Stimulated activated CD4-positive, alpha-beta T cell treated with anti-CD3 and anti-CD28 coated beads, Interleukin-1b, Interleukin-23, amount 100 ng/mL, for 1 hour (primary cell): Measurements from ENCODE around the gene OPA1.
"Not testable (repeated sequence)": the region's sequence is repeated elsewhere in the genome, so short reads cannot be mapped to it uniquely, and the experiment has no call there.

ENCODE experiments used
- DNase-seq, 2 donors: peaks; one replicate each; pipeline ENCODE4 v3.0.0-alpha.2; 2020; ENCODE audit warnings: low read depth in 2 of 2

OPA1 gene

GRCh38 chr3:193589129-193589528 lies 3.9 kb upstream of the OPA1 start:
- no peak for DNase-seq

DNA sequence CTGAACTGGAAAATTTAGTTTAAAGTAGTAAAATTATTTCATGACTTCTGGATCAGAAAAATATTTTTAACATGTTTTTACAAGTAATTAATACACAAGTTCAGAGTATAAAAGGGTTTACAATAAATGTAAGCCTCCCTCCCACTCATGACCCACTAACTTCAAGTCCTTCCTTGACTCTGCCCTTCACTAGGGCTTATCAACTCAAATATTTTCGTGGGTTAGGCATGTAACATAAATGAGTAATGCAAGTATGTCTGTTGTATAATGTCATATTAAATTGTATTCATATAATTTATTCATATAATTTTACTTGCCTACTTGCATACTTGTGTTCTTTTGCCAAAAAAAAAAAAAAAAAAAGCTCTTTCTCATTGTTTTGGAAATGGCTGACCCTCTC lies 3.4 kb upstream of the OPA1 start:
- no peak for DNase-seq

DNA sequence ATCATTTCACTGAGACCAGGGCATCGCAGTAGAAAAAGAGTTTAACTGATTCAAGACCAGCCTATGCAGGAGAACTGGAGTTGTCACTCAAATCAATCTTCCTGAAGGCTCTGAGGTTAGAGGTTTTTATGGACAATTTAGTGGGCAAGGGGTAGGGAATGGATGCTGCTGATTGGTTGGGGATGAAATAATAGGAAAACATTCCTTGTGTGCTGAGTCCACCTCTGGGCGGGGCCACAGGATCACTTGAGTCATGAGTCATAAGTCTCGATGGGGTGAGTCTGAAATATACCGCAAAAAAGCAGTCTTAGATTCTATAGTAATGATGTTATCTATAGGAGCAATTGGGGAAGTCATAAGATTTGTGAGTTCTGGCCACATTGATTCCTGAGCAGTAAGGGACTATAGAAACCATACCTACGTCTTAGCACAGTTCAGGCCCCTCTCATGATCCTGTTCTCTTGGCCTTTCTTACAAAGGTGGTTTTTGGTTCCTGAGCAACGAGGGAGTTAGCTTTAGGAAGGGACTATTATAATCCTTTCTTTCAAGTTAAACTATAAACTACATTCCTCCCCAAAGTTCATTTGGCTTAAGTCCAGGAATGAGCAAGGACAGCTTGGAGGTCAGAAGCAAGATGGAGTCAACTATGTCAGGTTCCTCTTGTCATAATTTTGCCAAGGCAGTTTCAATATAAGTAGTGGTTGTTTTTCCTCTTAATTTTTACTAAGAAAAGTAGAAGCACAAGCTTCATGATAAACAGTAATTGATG lies 2.7 kb upstream of the OPA1 start:
- no peak for DNase-seq

GRCh38 chr3:193593668-193594030 lies 641 bp downstream of the OPA1 start:
- no peak for DNase-seq

GRCh38 chr3:193594946-193595689 lies 2.1 kb downstream of the OPA1 start:
- no peak for DNase-seq

- no peak for DNase-seq
Observed at GRCh38 chr3:193595939-193596487, 3.0 kb downstream of the OPA1 start.

GRCh38 chr3:193598202-193598601 lies 5.2 kb downstream of the OPA1 start:
- no peak for DNase-seq

DNA sequence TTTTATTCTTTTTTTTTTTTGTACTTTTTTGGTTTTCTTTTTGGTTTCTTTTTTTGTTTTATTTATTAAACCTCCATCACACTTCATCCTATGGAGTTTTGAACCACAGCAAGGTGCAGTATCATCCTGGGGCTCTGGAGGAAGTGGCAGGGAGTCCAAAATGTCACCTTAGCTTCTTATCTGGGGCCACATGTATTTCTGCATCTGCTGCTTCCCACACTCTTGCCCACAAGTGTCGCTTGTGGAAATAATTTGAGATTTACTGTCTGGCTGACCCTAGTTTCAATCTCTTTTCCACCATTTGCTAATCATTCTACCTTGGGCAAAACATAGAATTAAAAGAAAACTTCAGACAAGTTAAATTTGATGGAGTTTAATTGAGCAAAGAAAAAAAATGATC lies 6.4 kb downstream of the OPA1 start:
- DNase-seq = no peak

DNA sequence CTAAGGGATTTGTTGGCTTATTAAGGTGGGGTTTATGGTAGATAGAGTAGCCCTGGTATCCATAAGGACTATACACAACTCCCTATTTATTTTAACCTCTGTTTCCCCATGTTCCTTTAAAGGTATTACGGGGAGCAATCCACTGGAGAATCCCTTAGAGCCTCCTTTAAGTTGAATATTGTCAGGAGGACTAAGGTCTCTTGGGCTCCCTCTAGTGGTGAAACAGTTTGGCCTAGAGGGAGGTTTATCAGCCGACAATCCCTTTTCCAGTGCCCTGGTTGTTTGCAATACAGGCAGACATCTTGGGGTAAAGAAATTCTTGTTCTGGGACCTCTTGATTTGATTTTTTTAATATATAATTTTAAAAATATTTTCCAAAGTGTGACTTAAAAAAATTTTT lies 12.9 kb downstream of the OPA1 start:
- DNase-seq = peak; percentile 10 to 26

DNA sequence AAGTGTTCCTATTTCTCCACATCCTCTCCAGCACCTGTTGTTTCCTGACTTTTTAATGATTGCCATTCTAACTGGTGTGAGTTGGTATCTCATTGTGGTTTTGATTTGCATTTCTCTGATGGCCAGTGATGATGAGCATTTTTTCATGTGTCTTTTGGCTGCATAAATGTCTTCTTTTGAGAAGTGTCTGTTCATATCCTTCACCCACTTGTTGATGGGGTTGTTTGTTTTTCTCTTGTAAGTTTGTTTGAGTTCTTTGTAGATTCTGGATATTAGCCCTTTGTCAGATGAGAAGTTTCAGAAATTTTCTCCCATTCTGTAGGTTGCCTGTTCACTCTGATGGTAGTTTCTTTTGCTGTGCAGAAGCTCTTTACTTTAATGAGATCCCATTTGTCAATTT lies 13.9 kb downstream of the OPA1 start:
- DNase-seq = not testable (repeated sequence)

GRCh38 chr3:193610516-193610915 lies 17.5 kb downstream of the OPA1 start:
- not testable (repeated sequence) for DNase-seq

GRCh38 chr3:193614430-193614829 lies 21.4 kb downstream of the OPA1 start:
- no peak for DNase-seq

- no peak for DNase-seq
Observed at GRCh38 chr3:193617628-193618027, 24.6 kb downstream of the OPA1 start.

- DNase-seq = no peak
Observed at GRCh38 chr3:193620057-193620456, 27.0 kb downstream of the OPA1 start.

- DNase-seq = no peak
Observed at GRCh38 chr3:193620650-193621049, 27.6 kb downstream of the OPA1 start.

DNA sequence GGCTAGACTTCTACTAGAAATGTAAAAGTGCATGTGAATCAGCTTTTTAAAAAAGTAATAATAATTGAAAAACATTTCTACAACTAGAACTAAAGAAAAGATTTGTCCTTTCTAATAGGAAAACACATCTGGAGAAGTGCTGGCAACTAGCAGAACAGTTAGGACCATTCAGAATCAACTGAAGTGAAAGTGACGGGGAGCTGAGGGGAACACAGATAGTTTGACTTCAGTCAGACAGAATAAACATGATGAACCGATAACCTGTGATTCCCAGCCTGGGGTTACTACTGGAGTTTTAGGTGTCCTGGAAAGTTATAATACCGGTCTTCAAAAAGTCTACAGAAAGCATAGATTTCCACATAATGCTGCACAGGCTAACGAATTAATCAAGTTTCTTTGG lies 28.1 kb downstream of the OPA1 start:
- no peak for DNase-seq

- DNase-seq = no peak
Observed at GRCh38 chr3:193630005-193630404, 37.0 kb downstream of the OPA1 start.

GRCh38 chr3:193637831-193638230 lies 44.8 kb downstream of the OPA1 start:
- DNase-seq = no peak

DNA sequence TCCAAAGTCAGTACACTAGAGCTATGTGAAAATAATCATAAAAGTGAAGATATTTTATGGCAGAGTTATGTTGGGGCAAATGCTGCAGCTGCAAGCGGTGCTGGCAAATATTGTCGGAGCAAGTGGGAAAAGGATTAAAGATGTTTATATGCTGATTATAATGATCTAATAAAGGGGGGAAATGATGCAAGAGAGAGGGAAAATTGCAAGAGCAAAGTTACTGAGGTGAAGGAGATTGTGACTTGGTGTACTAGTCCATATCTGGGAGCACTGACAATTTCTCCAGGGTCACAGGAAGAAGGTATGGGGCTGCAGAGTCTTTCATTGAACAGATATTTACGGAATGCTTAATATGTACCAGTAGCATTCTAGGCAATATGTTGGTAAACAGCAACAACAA lies 45.8 kb downstream of the OPA1 start:
- DNase-seq = no peak

- no peak for DNase-seq
Observed at GRCh38 chr3:193640165-193640715, 47.2 kb downstream of the OPA1 start.

DNA sequence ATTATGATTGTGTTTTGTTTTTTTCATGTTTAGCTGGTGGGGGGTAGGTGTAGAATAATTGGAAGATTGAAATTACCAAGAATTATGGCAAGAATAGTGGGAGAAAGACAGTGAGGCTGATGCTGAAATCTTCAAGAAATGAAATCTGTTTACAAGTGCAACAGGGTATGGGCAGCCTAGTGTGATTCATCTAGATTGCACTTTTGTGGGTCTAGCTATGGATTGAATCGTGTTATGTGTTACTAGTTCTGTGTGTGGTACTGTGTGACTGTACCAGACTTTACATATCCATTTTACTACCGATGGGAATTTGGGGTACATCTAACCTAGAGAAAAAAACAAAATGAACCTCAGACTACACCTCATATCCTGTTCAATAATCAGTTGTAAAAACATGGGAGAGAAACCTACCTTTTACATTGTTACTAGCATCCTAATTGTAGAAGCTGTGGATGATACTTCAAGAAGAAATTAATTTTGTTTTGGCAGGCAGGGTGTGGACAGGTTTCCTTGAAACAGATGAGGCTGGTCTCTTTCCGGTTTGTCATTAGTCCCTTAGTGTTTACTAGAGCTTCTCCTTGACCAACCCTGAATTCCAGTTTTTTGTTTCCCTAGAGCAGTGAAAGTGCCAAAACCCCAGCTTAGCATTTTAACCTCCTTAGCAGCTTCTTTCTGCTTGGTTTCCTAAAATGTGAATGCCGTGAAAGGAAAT lies 47.9 kb downstream of the OPA1 start:
- no peak for DNase-seq

DNA sequence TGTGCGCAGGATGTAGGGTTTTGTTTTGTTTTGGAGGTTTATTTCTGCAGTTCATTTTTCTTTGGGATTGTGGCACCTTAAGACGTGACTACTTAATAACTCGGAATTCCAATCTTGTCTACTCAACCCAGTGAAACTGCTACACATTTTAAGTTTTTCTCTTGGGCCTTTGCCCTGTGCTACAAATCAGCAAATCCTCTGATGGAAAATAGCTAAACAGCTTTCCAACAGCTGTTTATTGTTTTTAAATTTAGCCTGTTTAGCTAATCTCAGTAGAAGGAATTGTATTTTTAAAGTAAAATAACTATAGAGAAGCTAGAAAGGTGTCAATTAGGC lies 48.4 kb downstream of the OPA1 start:
- DNase-seq = no peak
